Hepatocyte (in vitro differentiated cells): ENCODE results near the gene CARD19.

Experiments
- CTCF ChIP-seq: fragments of 200-600 bp; sonication (generic); IDR thresholded peaks from 2 replicates; pipeline ENCODE4 v1.5.1; 2016; ENCODE audit warnings: antibody characterized with exemption, mild to moderate bottlenecking; ENCODE audit not compliant: poor library complexity
- EZH2 ChIP-seq: fragments of 200-600 bp; sonication (generic); IDR thresholded peaks from 2 replicates; pipeline ENCODE4 v1.6.1; 2016; ENCODE audit warnings: antibody characterized with exemption, mild to moderate bottlenecking, borderline replicate concordance
- EZH2phosphoT487 ChIP-seq: fragments of 200-600 bp; sonication (generic); IDR thresholded peaks from one replicate; pipeline ENCODE4 v1.6.1; 2018; ENCODE audit warnings: antibody characterized with exemption, mild to moderate bottlenecking, low read depth, moderate library complexity; ENCODE audit not compliant: unreplicated experiment, severe bottlenecking

- no peak for TF ChIP-seq CTCF
- TF ChIP-seq EZH2: no peak
- TF ChIP-seq EZH2phosphoT487: no peak
Observed at GRCh38 chr9:93151097-93151784, 55.2 kb downstream of the CARD19 start.
